Thoracic aorta (tissue), 2 donors: Measurements from ENCODE around the gene TBPL2. TPM values are rescaled to one million over a fixed set of nuclear protein-coding genes. Genes with fewer than 3 reads are reported as not detected.

ENCODE experiments used
- ATAC-seq: fragments of 150-250 bp; one replicate; pipeline ENCODE4 v1.8.0; 2017; ENCODE audit warnings: low read depth; ENCODE audit not compliant: insufficient number of reproducible peaks, low FRiP score
- DNase-seq: peaks from one replicate; pipeline ENCODE4 v3.0.0-alpha.2; 2020; ENCODE audit warnings: low spot score
- H3K27ac ChIP-seq, 2 donors: fragments of 200-600 bp; sonication (generic); 1 replicate in 1 of 2; 2 replicates in 1 of 2; pipeline ENCODE4 v1.5.1; 2016; ENCODE audit warnings: mild to moderate bottlenecking in 2 of 2, moderate library complexity in 2 of 2
- H3K27me3 ChIP-seq: fragments of 200-600 bp; sonication (generic); replicated peaks from 2 replicates; pipeline ENCODE4 v1.6.0; 2016; ENCODE audit warnings: mild to moderate bottlenecking; ENCODE audit not compliant: insufficient read depth
- H3K36me3 ChIP-seq: fragments of 200-600 bp; sonication (generic); one replicate; pipeline ENCODE4 v1.5.1; 2016
- H3K4me1 ChIP-seq, 2 donors: fragments of 200-600 bp; sonication (generic); 1 replicate in 1 of 2; 2 replicates in 1 of 2; pipeline versions ENCODE4 v1.5.1 to v1.6.0; 2016; ENCODE audit warnings: low read depth in 2 of 2, mild to moderate bottlenecking in 1 of 2; ENCODE audit not compliant: control insufficient read depth in 1 of 2
- H3K4me3 ChIP-seq: fragments of 200-600 bp; sonication (generic); 2 replicates; pipeline ENCODE4 v1.5.1; 2016; ENCODE audit warnings: mild to moderate bottlenecking
- H3K9me3 ChIP-seq: fragments of 200-600 bp; sonication (generic); 2 replicates; pipeline ENCODE4 v1.5.1; 2016
- CTCF ChIP-seq: fragments of 200-600 bp; sonication (generic); IDR thresholded peaks from one replicate; pipeline ENCODE4 v1.5.1; 2019; ENCODE audit warnings: antibody characterized with exemption
- total RNA-seq, 2 donors: library from RNA; depleted of rRNA; stranded (reverse); fragments of >200 nt; gene quantifications; one replicate each; pipeline versions ENCODE4 v1.1.0 to v1.2.3, GENCODE V29; 2016

The TBPL2 gene
- total RNA-seq, 2 donors from 2014 or later: not detected

DNA sequence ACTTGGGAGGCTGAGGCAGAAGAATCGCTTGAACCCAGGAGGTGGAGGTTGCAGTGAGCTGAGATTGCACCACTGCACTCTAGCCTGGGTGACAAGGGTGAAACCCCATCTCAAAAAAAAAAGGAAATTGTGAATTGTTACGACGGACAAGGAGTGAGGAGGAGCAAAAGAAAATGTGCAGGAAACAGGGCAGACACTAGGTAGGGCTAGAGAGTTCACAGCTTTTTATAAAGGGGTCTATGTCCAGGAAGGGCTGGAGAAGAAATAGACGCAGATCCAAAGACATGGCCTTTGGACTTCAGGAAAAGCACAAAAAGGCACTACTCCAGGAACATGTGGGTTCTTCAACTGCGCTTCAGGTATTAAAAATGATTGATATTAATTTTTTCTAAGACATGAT is 63.2 kb downstream of the TBPL2 start:
- Histone ChIP-seq H3K36me3 (peaks cover 45% of the 10 kb centered on the region), H3K27ac (no peak overlapping the region), H3K4me3 (no peak overlapping the region), H3K4me1 (peaks cover 2 to 8% of the 10 kb centered on the region in 2 donors), H3K27me3 (no peaks in the 10 kb centered on the region), H3K9me3 (no peaks in the 10 kb centered on the region)
- DNase-seq (no peak), ATAC-seq (no peak)
- no peak for TF ChIP-seq CTCF

- no peak for TF ChIP-seq CTCF
- no peaks in the 10 kb centered on the region for H3K27me3 ChIP-seq
- no peak overlapping the region for H3K4me3 ChIP-seq
- DNase-seq (no peak), ATAC-seq (no peak)
- peaks cover 39% of the 10 kb centered on the region for H3K36me3 ChIP-seq
- no peaks in the 10 kb centered on the region for H3K4me1 ChIP-seq
- no peak overlapping the region for H3K27ac ChIP-seq
- no peaks in the 10 kb centered on the region for H3K9me3 ChIP-seq
Measured at GRCh38 chr14:55374771-55375170, 65.6 kb downstream of the TBPL2 start.

- Histone ChIP-seq H3K4me3 (no peak overlapping the region), H3K27me3 (no peaks in the 10 kb centered on the region), H3K4me1 (no peaks in the 10 kb centered on the region), H3K36me3 (peaks cover 42% of the 10 kb centered on the region), H3K9me3 (no peaks in the 10 kb centered on the region), H3K27ac (peak overlapping the region in 1 of 2 donors; percentile 9)
- DNase-seq (no peak), ATAC-seq (no peak)
- TF ChIP-seq CTCF: no peak
Measured at GRCh38 chr14:55373784-55374705, 66.4 kb downstream of the TBPL2 start.

GRCh38 chr14:55372825-55373224 is 67.6 kb downstream of the TBPL2 start:
- peaks cover 38% of the 10 kb centered on the region for H3K36me3 ChIP-seq
- no peaks in the 10 kb centered on the region for H3K27me3 ChIP-seq
- DNase-seq: no peak
- H3K9me3 ChIP-seq: no peaks in the 10 kb centered on the region
- ATAC-seq: no peak
- no peak for TF ChIP-seq CTCF
- H3K4me3 ChIP-seq: no peak overlapping the region
- no peak overlapping the region for H3K27ac ChIP-seq
- no peaks in the 10 kb centered on the region for H3K4me1 ChIP-seq

- Histone ChIP-seq H3K27me3 (no peaks in the 10 kb centered on the region), H3K4me3 (no peak overlapping the region), H3K9me3 (no peaks in the 10 kb centered on the region), H3K27ac (no peak overlapping the region), H3K4me1 (no peaks in the 10 kb centered on the region), H3K36me3 (peaks cover 37% of the 10 kb centered on the region)
- ATAC-seq (no peak), DNase-seq (no peak)
- TF ChIP-seq CTCF: no peak
Measured at GRCh38 chr14:55372423-55372822, 68.0 kb downstream of the TBPL2 start.
